HG02642 (cell line): Measurements from ENCODE around the gene RIPOR3.

ENCODE experiments used
- ATAC-seq: cut with Tn5 transposase; IDR thresholded peaks from one replicate; pipeline ENCODE4 v1.9.1; 2021; ENCODE audit warnings: mild to moderate bottlenecking; ENCODE audit not compliant: unreplicated experiment, poor library complexity

The RIPOR3 gene

GRCh38 chr20:50563133-50563944 lies 128.0 kb downstream of the RIPOR3 start:
- ATAC-seq: no peak

- ATAC-seq: no peak
These were observed 129.1 kb downstream of the RIPOR3 start for GRCh38 chr20:50562262-50562701.

- no peak for ATAC-seq
These were observed 129.8 kb downstream of the RIPOR3 start for GRCh38 chr20:50561379-50562078.

GRCh38 chr20:50560867-50561266 lies 130.5 kb downstream of the RIPOR3 start:
- ATAC-seq: no peak

GRCh38 chr20:50559856-50560638 lies 131.3 kb downstream of the RIPOR3 start:
- no peak for ATAC-seq

GRCh38 chr20:50559149-50559548 lies 132.2 kb downstream of the RIPOR3 start:
- ATAC-seq: no peak

- no peak for ATAC-seq
These were observed 132.8 kb downstream of the RIPOR3 start for GRCh38 chr20:50558483-50558925.

GRCh38 chr20:50557549-50558134 lies 133.7 kb downstream of the RIPOR3 start:
- no peak for ATAC-seq

- no peak for ATAC-seq
These were observed 135.7 kb downstream of the RIPOR3 start for GRCh38 chr20:50555662-50556061.

GRCh38 chr20:50554694-50555579 lies 136.4 kb downstream of the RIPOR3 start:
- no peak for ATAC-seq

GRCh38 chr20:50552979-50553378 lies 138.4 kb downstream of the RIPOR3 start:
- no peak for ATAC-seq

GRCh38 chr20:50551288-50551687 lies 140.1 kb downstream of the RIPOR3 start:
- no peak for ATAC-seq

- no peak for ATAC-seq
These were observed 140.8 kb downstream of the RIPOR3 start for GRCh38 chr20:50550531-50550930.

- ATAC-seq: no peak
These were observed 142.9 kb downstream of the RIPOR3 start for GRCh38 chr20:50548396-50548795.

- ATAC-seq: no peak
These were observed 143.4 kb downstream of the RIPOR3 start for GRCh38 chr20:50547964-50548363.

GRCh38 chr20:50546729-50547314 lies 144.5 kb downstream of the RIPOR3 start:
- peak; percentile 64 for ATAC-seq

- ATAC-seq: no peak
These were observed 146.2 kb downstream of the RIPOR3 start for GRCh38 chr20:50545126-50545525.

- ATAC-seq: no peak
These were observed 148.0 kb downstream of the RIPOR3 start for GRCh38 chr20:50543326-50543725.

GRCh38 chr20:50541606-50542041 lies 149.7 kb downstream of the RIPOR3 start:
- ATAC-seq: peak; percentile 65
